Memory B cell (primary cell): Measurements from ENCODE around the gene SMIM15.
"Not testable (repeated sequence)": the region's sequence is repeated elsewhere in the genome, so short reads cannot be mapped to it uniquely, and the experiment has no call there.

ENCODE experiments used
- ATAC-seq: fragments of 150-1000 bp; cut with Tn5 transposase; 2 replicates; pipeline ENCODE4 v1.10.0; 2021; ENCODE audit warnings: low read depth, mild to moderate bottlenecking, moderate library complexity
- DNase-seq, 2 donors: peaks; one replicate each; pipeline ENCODE4 v3.0.0; 2022; ENCODE audit warnings: low spot score in 2 of 2
- H3K27ac Mint-ChIP-seq: one replicate; pipeline ENCODE4 v1.8.0; 2022; ENCODE audit warnings: mild to moderate bottlenecking, moderate library complexity, mixed read lengths
- H3K27me3 Mint-ChIP-seq: one replicate; pipeline ENCODE4 v1.8.0; 2022; ENCODE audit warnings: mixed read lengths
- H3K36me3 Mint-ChIP-seq: one replicate; pipeline ENCODE4 v1.8.0; 2022; ENCODE audit warnings: mild to moderate bottlenecking, mixed read lengths
- H3K4me1 Mint-ChIP-seq: one replicate; pipeline ENCODE4 v1.8.0; 2022; ENCODE audit warnings: mixed read lengths
- H3K4me3 Mint-ChIP-seq: one replicate; pipeline ENCODE4 v1.8.0; 2022; ENCODE audit warnings: mild to moderate bottlenecking, moderate library complexity, mixed read lengths
- H3K9me3 Mint-ChIP-seq: one replicate; pipeline ENCODE4 v1.8.0; 2022; ENCODE audit warnings: mixed read lengths

Gene SMIM15

GRCh38 chr5:61162010-61162831, at the start of gene SMIM15:
SMIM15 (minus strand) TSS chr5:61162468; CDS start chr5:61160171, 2,297 bp downstream.
- peak; percentile 89 for ATAC-seq
- Mint-ChIP-seq H3K27me3 (no peaks in the 10 kb centered on the region), H3K4me1 (peaks cover 13% of the 10 kb centered on the region), H3K9me3 (no peaks in the 10 kb centered on the region), H3K36me3 (peaks cover 18% of the 10 kb centered on the region), H3K4me3 (peak within 1 kb of the TSS; percentile 94), H3K27ac (peak within 1 kb of the TSS; percentile 96)
- peak; percentile 57 to 70 for DNase-seq

- Mint-ChIP-seq H3K27ac (no peak overlapping the region), H3K9me3 (peaks cover 27% of the 10 kb centered on the region), H3K4me1 (no peaks in the 10 kb centered on the region), H3K36me3 (peaks cover 11% of the 10 kb centered on the region), H3K27me3 (peaks cover 13% of the 10 kb centered on the region), H3K4me3 (no peak overlapping the region)
- DNase-seq (no peak), ATAC-seq (no peak)
These were observed 45.6 kb upstream of the SMIM15 start for GRCh38 chr5:61207884-61208283.

GRCh38 chr5:61205013-61205412, 42.7 kb upstream of the SMIM15 start:
- Mint-ChIP-seq H3K9me3 (peaks cover 25% of the 10 kb centered on the region), H3K4me1 (no peaks in the 10 kb centered on the region), H3K4me3 (no peak overlapping the region)

GRCh38 chr5:61202213-61202612, 39.9 kb upstream of the SMIM15 start:
- H3K36me3 Mint-ChIP-seq: peaks cover 5% of the 10 kb centered on the region
- DNase-seq (no peak), ATAC-seq (no peak)
- no peaks in the 10 kb centered on the region for H3K4me1 Mint-ChIP-seq
- no peak overlapping the region for H3K27ac Mint-ChIP-seq
- no peak overlapping the region for H3K4me3 Mint-ChIP-seq
- H3K9me3 Mint-ChIP-seq: peaks cover 9% of the 10 kb centered on the region
- H3K27me3 Mint-ChIP-seq: peaks cover 21% of the 10 kb centered on the region

More at GRCh38 chr5:61205013-61205412, 42.7 kb upstream of the SMIM15 start:
- Mint-ChIP-seq H3K27ac (no peak overlapping the region), H3K36me3 (peaks cover 11% of the 10 kb centered on the region), H3K27me3 (peaks cover 14% of the 10 kb centered on the region)
- ATAC-seq (no peak), DNase-seq (no peak)

- peaks cover 3% of the 10 kb centered on the region for H3K9me3 Mint-ChIP-seq
- ATAC-seq: no peak
- no peak for DNase-seq
These were observed 38.4 kb upstream of the SMIM15 start for GRCh38 chr5:61200582-61201155.

GRCh38 chr5:61198606-61199005, 36.3 kb upstream of the SMIM15 start:
- Mint-ChIP-seq H3K36me3 (peaks cover 3% of the 10 kb centered on the region), H3K9me3 (peaks cover 3% of the 10 kb centered on the region), H3K27ac (no peak overlapping the region), H3K4me1 (no peaks in the 10 kb centered on the region), H3K4me3 (no peak overlapping the region), H3K27me3 (peaks cover 20% of the 10 kb centered on the region)
- no peak for ATAC-seq
- no peak for DNase-seq

More at GRCh38 chr5:61200582-61201155, 38.4 kb upstream of the SMIM15 start:
- H3K4me1 Mint-ChIP-seq: no peaks in the 10 kb centered on the region
- H3K27me3 Mint-ChIP-seq: peaks cover 20% of the 10 kb centered on the region
- H3K4me3 Mint-ChIP-seq: no peak overlapping the region
- no peak overlapping the region for H3K27ac Mint-ChIP-seq
- peaks cover 3% of the 10 kb centered on the region for H3K36me3 Mint-ChIP-seq

- H3K9me3 Mint-ChIP-seq: peaks cover 11% of the 10 kb centered on the region
- not testable (repeated sequence) for H3K4me3 Mint-ChIP-seq, DNase-seq, ATAC-seq, H3K36me3 Mint-ChIP-seq, H3K27ac Mint-ChIP-seq, H3K27me3 Mint-ChIP-seq
- peaks cover 12% of the 10 kb centered on the region for H3K4me1 Mint-ChIP-seq
These were observed 25.6 kb upstream of the SMIM15 start for GRCh38 chr5:61187826-61188225.

- not testable (repeated sequence) for H3K27ac Mint-ChIP-seq, ATAC-seq, H3K27me3 Mint-ChIP-seq, DNase-seq, H3K4me3 Mint-ChIP-seq, H3K36me3 Mint-ChIP-seq
- Mint-ChIP-seq H3K4me1 (peaks cover 12% of the 10 kb centered on the region), H3K9me3 (peaks cover 11% of the 10 kb centered on the region)
These were observed 25.1 kb upstream of the SMIM15 start for GRCh38 chr5:61187352-61187751.

GRCh38 chr5:61186634-61187033, 24.4 kb upstream of the SMIM15 start:
- Mint-ChIP-seq H3K27ac (no peak overlapping the region), H3K4me3 (no peak overlapping the region), H3K36me3 (peaks cover 4% of the 10 kb centered on the region), H3K9me3 (peaks cover 7% of the 10 kb centered on the region), H3K4me1 (peaks cover 12% of the 10 kb centered on the region), H3K27me3 (peaks cover 3% of the 10 kb centered on the region)
- DNase-seq (no peak), ATAC-seq (no peak)

GRCh38 chr5:61184708-61185107, 22.4 kb upstream of the SMIM15 start:
- Mint-ChIP-seq H3K9me3 (peaks cover 6% of the 10 kb centered on the region), H3K36me3 (peaks cover 4% of the 10 kb centered on the region), H3K4me1 (peaks cover 12% of the 10 kb centered on the region), H3K4me3 (no peak overlapping the region), H3K27me3 (peaks cover 3% of the 10 kb centered on the region), H3K27ac (no peak overlapping the region)
- DNase-seq (no peak), ATAC-seq (no peak)

- DNase-seq (no peak), ATAC-seq (no peak)
- Mint-ChIP-seq H3K27ac (no peak overlapping the region), H3K9me3 (peaks cover 6% of the 10 kb centered on the region), H3K4me3 (no peak overlapping the region), H3K36me3 (peaks cover 4% of the 10 kb centered on the region), H3K4me1 (peaks cover 12% of the 10 kb centered on the region), H3K27me3 (peaks cover 3% of the 10 kb centered on the region)
These were observed 21.3 kb upstream of the SMIM15 start for GRCh38 chr5:61183538-61183937.

GRCh38 chr5:61182449-61182848, 20.2 kb upstream of the SMIM15 start:
- Mint-ChIP-seq H3K27me3 (peaks cover 3% of the 10 kb centered on the region), H3K9me3 (peaks cover 6% of the 10 kb centered on the region)

GRCh38 chr5:61180886-61181285, 18.6 kb upstream of the SMIM15 start:
- H3K4me3 Mint-ChIP-seq: no peak overlapping the region
- DNase-seq (no peak), ATAC-seq (no peak)
- H3K4me1 Mint-ChIP-seq: peaks cover 13% of the 10 kb centered on the region
- no peak overlapping the region for H3K27ac Mint-ChIP-seq
- H3K27me3 Mint-ChIP-seq: no peaks in the 10 kb centered on the region
- no peaks in the 10 kb centered on the region for H3K9me3 Mint-ChIP-seq
- no peaks in the 10 kb centered on the region for H3K36me3 Mint-ChIP-seq

More at GRCh38 chr5:61182449-61182848, 20.2 kb upstream of the SMIM15 start:
- no peak overlapping the region for H3K27ac Mint-ChIP-seq
- peaks cover 19% of the 10 kb centered on the region for H3K4me1 Mint-ChIP-seq
- no peak overlapping the region for H3K4me3 Mint-ChIP-seq
- ATAC-seq: no peak
- DNase-seq: no peak
- H3K36me3 Mint-ChIP-seq: peaks cover 4% of the 10 kb centered on the region

GRCh38 chr5:61178702-61179101, 16.4 kb upstream of the SMIM15 start:
- Mint-ChIP-seq H3K27me3 (no peaks in the 10 kb centered on the region), H3K27ac (no peak overlapping the region), H3K36me3 (no peaks in the 10 kb centered on the region), H3K9me3 (no peaks in the 10 kb centered on the region), H3K4me3 (no peak overlapping the region), H3K4me1 (peaks cover 13% of the 10 kb centered on the region)
- no peak for ATAC-seq
- no peak for DNase-seq
